ENCODE data around the gene REX1BD. TPM values are rescaled to one million over a fixed set of nuclear protein-coding genes. Genes with fewer than 3 reads are reported as not detected.
A peak's percentile ranks its signal among the peaks of the same experiment; 100 is the strongest.

Gene REX1BD
- total and polyA plus RNA-seq, 2 of the 13 experiments (the other 11 are each of a cell fraction or from before 2014, with no cell fraction given): 7.5 to 25.4 TPM

- TF ChIP-seq, protein P1, sequence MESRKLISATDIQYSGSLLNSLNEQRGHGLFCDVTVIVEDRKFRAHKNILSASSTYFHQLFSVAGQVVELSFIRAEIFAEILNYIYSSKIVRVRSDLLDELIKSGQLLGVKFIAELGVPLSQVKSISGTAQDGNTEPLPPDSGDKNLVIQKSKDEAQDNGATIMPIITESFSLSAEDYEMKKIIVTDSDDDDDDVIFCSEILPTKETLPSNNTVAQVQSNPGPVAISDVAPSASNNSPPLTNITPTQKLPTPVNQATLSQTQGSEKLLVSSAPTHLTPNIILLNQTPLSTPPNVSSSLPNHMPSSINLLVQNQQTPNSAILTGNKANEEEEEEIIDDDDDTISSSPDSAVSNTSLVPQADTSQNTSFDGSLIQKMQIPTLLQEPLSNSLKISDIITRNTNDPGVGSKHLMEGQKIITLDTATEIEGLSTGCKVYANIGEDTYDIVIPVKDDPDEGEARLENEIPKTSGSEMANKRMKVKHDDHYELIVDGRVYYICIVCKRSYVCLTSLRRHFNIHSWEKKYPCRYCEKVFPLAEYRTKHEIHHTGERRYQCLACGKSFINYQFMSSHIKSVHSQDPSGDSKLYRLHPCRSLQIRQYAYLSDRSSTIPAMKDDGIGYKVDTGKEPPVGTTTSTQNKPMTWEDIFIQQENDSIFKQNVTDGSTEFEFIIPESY (CRISPR knock-in tag; IDR thresholded peaks at IDR 0.05): no peak
- TF ChIP-seq PAF1 (CRISPR knock-in tag; IDR thresholded peaks at IDR 0.05): no peak
- no peak for TF ChIP-seq POLR2AphosphoS2 (IDR thresholded peaks at IDR 0.05; ENCODE audit: low read depth, low read length)
- TF ChIP-seq, protein P2, sequence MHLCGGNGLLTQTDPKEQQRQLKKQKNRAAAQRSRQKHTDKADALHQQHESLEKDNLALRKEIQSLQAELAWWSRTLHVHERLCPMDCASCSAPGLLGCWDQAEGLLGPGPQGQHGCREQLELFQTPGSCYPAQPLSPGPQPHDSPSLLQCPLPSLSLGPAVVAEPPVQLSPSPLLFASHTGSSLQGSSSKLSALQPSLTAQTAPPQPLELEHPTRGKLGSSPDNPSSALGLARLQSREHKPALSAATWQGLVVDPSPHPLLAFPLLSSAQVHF (CRISPR knock-in tag; IDR thresholded peaks at IDR 0.05): no peak
- TF ChIP-seq, protein P3, sequence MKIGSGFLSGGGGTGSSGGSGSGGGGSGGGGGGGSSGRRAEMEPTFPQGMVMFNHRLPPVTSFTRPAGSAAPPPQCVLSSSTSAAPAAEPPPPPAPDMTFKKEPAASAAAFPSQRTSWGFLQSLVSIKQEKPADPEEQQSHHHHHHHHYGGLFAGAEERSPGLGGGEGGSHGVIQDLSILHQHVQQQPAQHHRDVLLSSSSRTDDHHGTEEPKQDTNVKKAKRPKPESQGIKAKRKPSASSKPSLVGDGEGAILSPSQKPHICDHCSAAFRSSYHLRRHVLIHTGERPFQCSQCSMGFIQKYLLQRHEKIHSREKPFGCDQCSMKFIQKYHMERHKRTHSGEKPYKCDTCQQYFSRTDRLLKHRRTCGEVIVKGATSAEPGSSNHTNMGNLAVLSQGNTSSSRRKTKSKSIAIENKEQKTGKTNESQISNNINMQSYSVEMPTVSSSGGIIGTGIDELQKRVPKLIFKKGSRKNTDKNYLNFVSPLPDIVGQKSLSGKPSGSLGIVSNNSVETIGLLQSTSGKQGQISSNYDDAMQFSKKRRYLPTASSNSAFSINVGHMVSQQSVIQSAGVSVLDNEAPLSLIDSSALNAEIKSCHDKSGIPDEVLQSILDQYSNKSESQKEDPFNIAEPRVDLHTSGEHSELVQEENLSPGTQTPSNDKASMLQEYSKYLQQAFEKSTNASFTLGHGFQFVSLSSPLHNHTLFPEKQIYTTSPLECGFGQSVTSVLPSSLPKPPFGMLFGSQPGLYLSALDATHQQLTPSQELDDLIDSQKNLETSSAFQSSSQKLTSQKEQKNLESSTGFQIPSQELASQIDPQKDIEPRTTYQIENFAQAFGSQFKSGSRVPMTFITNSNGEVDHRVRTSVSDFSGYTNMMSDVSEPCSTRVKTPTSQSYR (CRISPR knock-in tag; IDR thresholded peaks at IDR 0.05; ENCODE audit: borderline replicate concordance): peak; percentile 62; the same call in 1 of the 2 replicates
- TF ChIP-seq NFE2 (CRISPR knock-in tag; IDR thresholded peaks at IDR 0.05): no peak
- no peak for TF ChIP-seq NCOA1 (CRISPR knock-in tag; IDR thresholded peaks at IDR 0.05)
- TF ChIP-seq ZNF749 (CRISPR knock-in tag; IDR thresholded peaks at IDR 0.05; ENCODE audit: borderline replicate concordance): no peak
- TF ChIP-seq, protein P4, sequence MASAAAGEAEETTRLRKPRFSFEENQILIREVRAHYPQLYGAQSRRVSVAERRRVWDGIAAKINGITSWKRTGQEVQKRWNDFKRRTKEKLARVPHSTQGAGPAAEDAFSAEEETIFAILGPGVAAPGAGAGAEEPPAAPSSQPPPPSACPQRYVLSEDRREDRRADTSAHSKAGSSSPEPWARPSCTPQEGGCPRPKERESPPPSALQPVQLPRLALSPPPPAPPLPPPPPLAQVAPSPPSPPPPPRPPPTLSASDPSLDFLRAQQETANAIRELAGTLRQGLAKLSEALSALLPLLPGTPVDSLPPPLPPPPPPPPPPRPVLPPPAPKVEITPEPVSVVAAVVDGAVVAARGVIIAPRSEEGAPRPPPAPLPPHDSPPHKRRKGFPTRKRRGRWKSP (CRISPR knock-in tag; IDR thresholded peaks at IDR 0.05): peak; percentile 89
- TF ChIP-seq, protein P5, sequence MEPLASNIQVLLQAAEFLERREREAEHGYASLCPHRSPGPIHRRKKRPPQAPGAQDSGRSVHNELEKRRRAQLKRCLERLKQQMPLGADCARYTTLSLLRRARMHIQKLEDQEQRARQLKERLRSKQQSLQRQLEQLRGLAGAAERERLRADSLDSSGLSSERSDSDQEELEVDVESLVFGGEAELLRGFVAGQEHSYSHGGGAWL (CRISPR knock-in tag; IDR thresholded peaks at IDR 0.05): peak; percentile 40; the same call in 1 of the 2 replicates
- no peak for TF ChIP-seq CREM (IDR thresholded peaks at IDR 0.05)
- no peak for TF ChIP-seq CREM (CRISPR knock-in tag; IDR thresholded peaks at IDR 0.05)
- TF ChIP-seq, protein P6, sequence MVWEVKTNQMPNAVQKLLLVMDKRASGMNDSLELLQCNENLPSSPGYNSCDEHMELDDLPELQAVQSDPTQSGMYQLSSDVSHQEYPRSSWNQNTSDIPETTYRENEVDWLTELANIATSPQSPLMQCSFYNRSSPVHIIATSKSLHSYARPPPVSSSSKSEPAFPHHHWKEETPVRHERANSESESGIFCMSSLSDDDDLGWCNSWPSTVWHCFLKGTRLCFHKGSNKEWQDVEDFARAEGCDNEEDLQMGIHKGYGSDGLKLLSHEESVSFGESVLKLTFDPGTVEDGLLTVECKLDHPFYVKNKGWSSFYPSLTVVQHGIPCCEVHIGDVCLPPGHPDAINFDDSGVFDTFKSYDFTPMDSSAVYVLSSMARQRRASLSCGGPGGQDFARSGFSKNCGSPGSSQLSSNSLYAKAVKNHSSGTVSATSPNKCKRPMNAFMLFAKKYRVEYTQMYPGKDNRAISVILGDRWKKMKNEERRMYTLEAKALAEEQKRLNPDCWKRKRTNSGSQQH (CRISPR knock-in tag; IDR thresholded peaks at IDR 0.05; ENCODE audit: low read depth): 0 out of 2 replicates have a peak, but pooled peaks have one; percentile 0
- TF ChIP-seq ZNF138 (CRISPR knock-in tag; IDR thresholded peaks at IDR 0.05; ENCODE audit: low read depth): no peak
- no peak for TF ChIP-seq JUND (CRISPR knock-in tag; IDR thresholded peaks at IDR 0.05)
- no peak for TF ChIP-seq ZMAT3 (CRISPR knock-in tag; conservative IDR thresholded peaks at IDR 0.05)
- no peak for TF ChIP-seq ZNF879 (CRISPR knock-in tag; IDR thresholded peaks at IDR 0.05)
- no peak for TF ChIP-seq SMC3 (IDR thresholded peaks at IDR 0.05; ENCODE audit: low read length)
- TF ChIP-seq, protein P7, sequence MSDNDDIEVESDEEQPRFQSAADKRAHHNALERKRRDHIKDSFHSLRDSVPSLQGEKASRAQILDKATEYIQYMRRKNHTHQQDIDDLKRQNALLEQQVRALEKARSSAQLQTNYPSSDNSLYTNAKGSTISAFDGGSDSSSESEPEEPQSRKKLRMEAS (IDR thresholded peaks at IDR 0.05): peak; percentile 66; the same call in 1 of the 2 replicates
- no peak for TF ChIP-seq ZNF619 (CRISPR knock-in tag; IDR thresholded peaks at IDR 0.05)
Measured at GRCh38 chr19:18611327-18612050, 22.9 kb downstream of the REX1BD start (continued).
